ENCODE results near the gene TNFAIP3.

Gene TNFAIP3

DNA sequence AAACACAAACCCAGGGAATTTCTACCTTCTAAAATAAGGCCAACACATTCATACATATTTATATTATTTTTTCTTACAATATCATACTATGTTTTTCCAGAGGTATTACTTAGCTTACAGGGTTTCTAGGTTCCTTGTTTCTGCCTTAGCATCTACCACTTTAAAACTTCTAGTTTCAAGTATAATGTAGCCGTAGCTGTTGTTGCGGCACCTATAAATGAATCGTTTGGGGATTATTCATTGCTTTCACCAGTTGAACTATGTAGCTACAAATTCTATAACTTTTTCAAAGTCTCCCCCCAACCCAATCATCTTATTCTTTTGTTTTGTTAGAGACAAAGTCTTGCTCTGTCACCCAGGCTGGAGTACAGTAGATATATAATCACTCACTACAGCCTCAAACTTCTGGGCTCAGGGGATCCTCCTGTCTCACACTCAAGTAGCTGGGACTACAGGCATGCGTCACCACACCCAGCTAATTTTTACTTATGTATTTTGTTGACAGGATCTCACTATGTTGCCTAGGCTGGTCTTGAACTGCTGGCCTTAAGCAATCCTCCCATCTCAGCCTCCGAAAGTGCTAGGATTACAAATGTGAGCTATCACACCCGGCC lies 43.9 kb downstream of the TNFAIP3 start:
- H3K27ac ChIP-seq, result no peak overlapping the region
- TF ChIP-seq, protein P1, sequence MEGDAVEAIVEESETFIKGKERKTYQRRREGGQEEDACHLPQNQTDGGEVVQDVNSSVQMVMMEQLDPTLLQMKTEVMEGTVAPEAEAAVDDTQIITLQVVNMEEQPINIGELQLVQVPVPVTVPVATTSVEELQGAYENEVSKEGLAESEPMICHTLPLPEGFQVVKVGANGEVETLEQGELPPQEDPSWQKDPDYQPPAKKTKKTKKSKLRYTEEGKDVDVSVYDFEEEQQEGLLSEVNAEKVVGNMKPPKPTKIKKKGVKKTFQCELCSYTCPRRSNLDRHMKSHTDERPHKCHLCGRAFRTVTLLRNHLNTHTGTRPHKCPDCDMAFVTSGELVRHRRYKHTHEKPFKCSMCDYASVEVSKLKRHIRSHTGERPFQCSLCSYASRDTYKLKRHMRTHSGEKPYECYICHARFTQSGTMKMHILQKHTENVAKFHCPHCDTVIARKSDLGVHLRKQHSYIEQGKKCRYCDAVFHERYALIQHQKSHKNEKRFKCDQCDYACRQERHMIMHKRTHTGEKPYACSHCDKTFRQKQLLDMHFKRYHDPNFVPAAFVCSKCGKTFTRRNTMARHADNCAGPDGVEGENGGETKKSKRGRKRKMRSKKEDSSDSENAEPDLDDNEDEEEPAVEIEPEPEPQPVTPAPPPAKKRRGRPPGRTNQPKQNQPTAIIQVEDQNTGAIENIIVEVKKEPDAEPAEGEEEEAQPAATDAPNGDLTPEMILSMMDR (conservative IDR thresholded peaks at IDR 0.05), result no peak
- TF ChIP-seq ZFX (IDR thresholded peaks at IDR 0.05), result no peak

DNA sequence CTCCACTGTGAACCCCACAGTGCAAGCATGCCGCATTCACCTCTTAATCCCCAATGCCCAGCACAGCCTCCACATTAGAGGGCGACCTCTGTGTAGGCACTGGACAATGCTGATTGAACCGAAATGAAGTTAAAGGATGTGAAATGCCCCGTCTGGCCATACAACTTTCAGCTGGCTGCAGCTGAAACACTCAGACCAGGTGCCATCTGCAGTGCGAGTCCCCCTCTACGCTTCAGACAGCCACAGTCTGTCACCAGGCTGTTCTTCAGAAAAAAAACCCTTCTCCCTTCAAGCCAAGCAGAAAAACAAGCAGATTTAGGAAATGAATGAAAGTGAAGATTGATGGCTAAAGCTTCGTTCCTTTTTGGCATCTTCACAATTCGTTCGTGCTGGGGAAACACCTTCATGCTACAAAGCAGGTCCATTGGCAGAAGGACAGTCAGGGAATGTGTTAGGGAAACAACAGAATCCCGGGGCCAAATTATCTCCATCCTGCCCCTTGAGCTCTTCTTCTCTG lies 44.7 kb downstream of the TNFAIP3 start:
- H3K27ac ChIP-seq, result no peak overlapping the region
- TF ChIP-seq ZFX (IDR thresholded peaks at IDR 0.05), result no peak
- TF ChIP-seq, protein P1 (conservative IDR thresholded peaks at IDR 0.05), result no peak

DNA sequence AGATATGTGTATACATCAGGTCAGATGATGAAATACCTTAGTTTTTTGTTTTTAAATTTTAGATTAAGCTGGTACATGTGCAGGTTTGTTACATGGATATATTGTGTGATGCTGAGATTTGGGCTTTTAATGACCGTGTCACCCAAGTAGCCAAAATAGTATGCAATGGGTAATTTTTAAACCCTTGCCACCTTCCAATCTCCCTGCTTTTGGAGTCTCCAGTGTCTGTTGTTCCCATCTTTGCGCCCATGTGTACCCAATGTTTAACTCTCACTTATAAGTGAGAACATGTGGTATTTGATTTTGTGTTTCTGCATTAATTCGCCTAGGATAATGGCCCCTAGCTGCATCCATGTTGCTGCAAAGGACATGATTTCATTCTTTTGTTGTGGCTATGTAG lies 45.8 kb downstream of the TNFAIP3 start:
- no peak for TF ChIP-seq ZFX (IDR thresholded peaks at IDR 0.05)
- TF ChIP-seq, protein P1 (conservative IDR thresholded peaks at IDR 0.05), result no peak
- H3K27ac ChIP-seq, result no peak overlapping the region

DNA sequence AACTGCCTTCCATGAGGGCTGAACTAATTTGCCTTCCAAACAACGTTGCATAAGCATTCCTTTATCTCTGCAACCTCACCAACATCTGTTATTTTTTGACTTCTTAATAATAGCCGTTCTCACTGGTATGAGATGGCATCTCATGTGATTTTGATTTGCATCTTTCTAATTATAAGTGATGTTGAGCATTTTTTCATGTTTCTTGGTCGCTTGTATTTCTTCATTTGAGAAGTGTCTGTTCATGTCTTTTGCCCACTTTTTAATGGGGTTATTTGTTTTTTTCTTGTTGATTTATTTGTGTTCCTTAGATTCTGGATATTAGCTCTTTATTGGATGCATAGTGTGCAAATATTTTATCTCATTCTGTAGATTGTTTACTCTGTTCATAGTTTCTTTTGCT lies 46.4 kb downstream of the TNFAIP3 start:
- no peak for TF ChIP-seq ZFX (IDR thresholded peaks at IDR 0.05)
- TF ChIP-seq, protein P1 (conservative IDR thresholded peaks at IDR 0.05), result no peak

DNA sequence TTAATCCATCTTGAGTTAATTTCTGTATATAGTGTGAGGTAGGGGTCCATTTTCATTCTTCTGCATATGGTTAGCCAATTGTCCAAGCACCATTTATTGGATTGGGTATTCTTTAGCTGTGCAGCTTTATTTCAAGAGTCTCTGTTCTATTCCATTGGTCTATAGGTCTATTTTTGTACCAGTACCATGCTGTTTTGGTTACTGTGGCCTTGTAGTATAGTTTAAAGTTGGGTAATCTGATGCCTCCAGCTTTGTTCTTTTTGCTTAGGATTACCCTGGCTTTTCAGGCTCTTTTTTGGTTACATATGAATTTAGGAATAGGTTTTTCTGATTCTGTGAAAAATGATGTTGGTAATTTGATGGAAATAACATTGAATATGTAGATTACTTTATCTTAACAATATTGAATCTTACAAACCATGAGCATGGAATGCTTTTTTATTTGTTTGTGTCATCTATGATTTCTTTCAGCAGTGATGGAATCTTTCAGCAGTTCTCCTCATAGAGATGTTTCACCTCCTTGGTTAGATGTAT lies 47.0 kb downstream of the TNFAIP3 start:
- TF ChIP-seq, protein P1 (conservative IDR thresholded peaks at IDR 0.05), result no peak
- no peak for TF ChIP-seq ZFX (IDR thresholded peaks at IDR 0.05)
- no peak overlapping the region for H3K27ac ChIP-seq

More for the DNA sequence above, 46.4 kb downstream of the TNFAIP3 start:
- H3K27ac ChIP-seq, result no peak overlapping the region

DNA sequence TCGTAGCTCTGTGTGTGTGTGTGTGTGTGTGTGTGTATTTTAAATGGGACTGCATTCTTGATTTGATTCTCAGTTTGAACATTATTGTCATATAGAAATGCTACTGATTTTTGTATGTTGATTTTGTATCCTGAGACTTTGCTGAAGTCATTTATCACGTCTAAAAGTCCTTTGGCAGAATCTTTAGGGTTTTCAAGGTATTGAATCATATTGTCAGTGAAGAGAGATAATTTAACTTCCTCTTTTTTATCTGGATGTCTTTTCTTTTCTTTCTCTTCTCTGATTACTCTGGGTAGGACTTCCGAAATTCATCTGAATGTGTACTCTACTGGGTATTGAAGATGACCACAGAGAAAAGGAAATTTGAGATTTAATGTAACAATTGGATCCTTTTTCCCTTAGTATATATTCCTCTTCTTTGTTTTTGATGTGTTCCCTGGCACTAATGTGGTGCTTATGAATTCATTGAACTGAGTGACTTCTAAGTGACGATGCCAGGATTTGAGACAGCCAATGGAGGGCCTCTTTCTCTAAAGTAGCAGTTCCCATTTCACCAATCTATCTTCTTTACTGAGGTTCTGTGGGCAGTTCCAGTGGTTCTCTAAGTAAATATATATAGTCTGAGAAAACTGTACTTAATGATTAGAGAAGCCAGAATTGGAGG lies 47.6 kb downstream of the TNFAIP3 start:
- TF ChIP-seq, protein P1 (conservative IDR thresholded peaks at IDR 0.05), result no peak
- TF ChIP-seq ZFX (IDR thresholded peaks at IDR 0.05), result no peak
- no peak overlapping the region for H3K27ac ChIP-seq

DNA sequence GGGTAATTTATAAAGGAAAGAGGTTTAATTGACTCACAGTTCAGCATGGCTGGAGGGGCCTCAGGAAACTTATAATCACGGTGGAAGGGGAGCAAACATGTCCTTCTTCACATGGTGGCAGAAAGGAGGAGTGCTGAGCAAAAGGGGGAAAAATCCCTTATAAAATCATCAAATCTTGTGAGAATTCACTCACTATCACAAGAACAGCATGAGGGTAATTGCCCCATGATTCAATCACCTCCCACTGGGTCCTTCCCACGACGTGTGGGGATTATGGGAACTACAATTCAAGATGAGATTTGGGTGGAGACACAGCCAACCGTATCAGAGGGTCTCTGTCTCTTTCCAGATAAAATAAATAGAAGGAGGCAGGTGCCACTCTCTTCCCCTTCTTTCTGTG lies 48.7 kb downstream of the TNFAIP3 start:
- no peak for TF ChIP-seq ZFX (IDR thresholded peaks at IDR 0.05)
- TF ChIP-seq, protein P1 (conservative IDR thresholded peaks at IDR 0.05), result no peak; the same call in 1 of the 2 replicates
- no peak overlapping the region for H3K27ac ChIP-seq
